IPS-20b (cell line): ENCODE measurements around the gene CHST12.
A peak's percentile ranks its signal among the peaks of the same experiment; 100 is the strongest.
"Not testable (repeated sequence)": the region's sequence is repeated elsewhere in the genome, so short reads cannot be mapped to it uniquely, and the experiment has no call there.

Source experiments
- H3K27ac ChIP-seq: one replicate; pipeline ENCODE4 v1.5.1; 2013; ENCODE audit warnings: low read length
- H3K27me3 ChIP-seq: 2 replicates; pipeline ENCODE4 v1.6.1; 2013; ENCODE audit warnings: mild to moderate bottlenecking, low read length, inconsistent platforms; ENCODE audit not compliant: insufficient read depth
- H3K36me3 ChIP-seq: 2 replicates; pipeline ENCODE4 v1.6.1; 2013; ENCODE audit warnings: low read depth, mild to moderate bottlenecking, inconsistent platforms, low read length, moderate library complexity; ENCODE audit not compliant: insufficient read depth
- H3K4me1 ChIP-seq: 2 replicates; pipeline ENCODE4 v1.6.1; 2013; ENCODE audit warnings: mild to moderate bottlenecking, control low read depth, inconsistent platforms, low read length, moderate library complexity; ENCODE audit not compliant: insufficient read depth
- H3K4me3 ChIP-seq: 2 replicates; pipeline ENCODE4 v1.5.1; 2013; ENCODE audit warnings: mild to moderate bottlenecking, low read length, inconsistent platforms
- H3K9ac ChIP-seq: 2 replicates; pipeline ENCODE4 v1.6.1; 2013; ENCODE audit warnings: low read depth, mild to moderate bottlenecking, inconsistent platforms, low read length, moderate library complexity
- H3K9me3 ChIP-seq: 2 replicates; pipeline ENCODE4 v1.6.1; 2013; ENCODE audit warnings: mild to moderate bottlenecking, low read depth, low read length, inconsistent platforms; ENCODE audit not compliant: insufficient read depth

Gene CHST12

DNA sequence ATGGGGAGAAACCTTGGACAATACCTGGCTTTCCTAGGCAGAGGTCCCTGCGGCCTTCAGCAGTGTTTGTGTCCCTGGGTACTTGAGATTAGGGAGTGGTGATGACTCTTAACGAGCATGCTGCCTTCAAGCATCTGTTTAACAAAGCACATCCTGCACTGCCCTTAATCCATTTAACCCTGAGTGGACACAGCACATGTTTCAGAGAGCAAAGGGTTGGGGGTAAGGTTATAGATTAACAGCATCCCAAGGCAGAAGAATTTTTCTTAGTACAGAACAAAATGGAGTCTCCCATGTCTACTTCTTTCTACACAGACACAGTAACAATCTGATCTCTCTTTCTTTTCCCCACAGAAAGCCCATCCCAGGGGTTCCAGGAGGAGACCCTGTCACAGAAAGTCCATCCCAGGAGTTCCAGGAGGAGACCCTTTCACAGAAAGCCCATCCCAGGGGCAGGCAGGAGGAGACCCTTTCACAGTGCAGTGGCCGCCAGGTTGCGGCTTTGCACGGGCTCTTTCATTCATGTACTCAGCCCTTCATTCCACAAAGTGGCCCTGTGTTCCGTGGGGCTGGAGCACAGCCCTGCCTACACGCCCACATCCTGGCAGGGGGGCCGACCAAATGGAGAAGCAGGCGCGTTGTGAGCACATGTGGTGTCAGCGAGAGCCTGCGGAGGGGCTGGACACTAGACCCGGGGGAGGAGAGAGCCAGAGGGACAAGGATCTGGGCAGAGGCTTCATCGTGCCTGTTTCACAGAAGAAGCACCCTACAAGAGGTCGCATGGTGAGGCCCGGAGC, 13.2 kb upstream of the CHST12 start:
- not testable (repeated sequence) for H3K9me3 ChIP-seq, H3K36me3 ChIP-seq, H3K4me1 ChIP-seq, H3K4me3 ChIP-seq, H3K27me3 ChIP-seq, H3K27ac ChIP-seq, H3K9ac ChIP-seq

GRCh38 chr7:2393706-2394105, 9.7 kb upstream of the CHST12 start:
- H3K27me3 ChIP-seq: no peaks in the 10 kb centered on the region
- H3K9ac ChIP-seq: no peak overlapping the region
- H3K4me1 ChIP-seq: no peaks in the 10 kb centered on the region
- H3K4me3 ChIP-seq: no peak overlapping the region
- H3K27ac ChIP-seq: no peak overlapping the region
- H3K36me3 ChIP-seq: no peaks in the 10 kb centered on the region
- H3K9me3 ChIP-seq: no peaks in the 10 kb centered on the region

GRCh38 chr7:2394566-2395082, 8.8 kb upstream of the CHST12 start:
- Histone ChIP-seq H3K27me3 (no peaks in the 10 kb centered on the region), H3K4me3 (no peak overlapping the region), H3K9me3 (no peaks in the 10 kb centered on the region), H3K27ac (no peak overlapping the region), H3K9ac (no peak overlapping the region), H3K4me1 (no peaks in the 10 kb centered on the region), H3K36me3 (no peaks in the 10 kb centered on the region)

DNA sequence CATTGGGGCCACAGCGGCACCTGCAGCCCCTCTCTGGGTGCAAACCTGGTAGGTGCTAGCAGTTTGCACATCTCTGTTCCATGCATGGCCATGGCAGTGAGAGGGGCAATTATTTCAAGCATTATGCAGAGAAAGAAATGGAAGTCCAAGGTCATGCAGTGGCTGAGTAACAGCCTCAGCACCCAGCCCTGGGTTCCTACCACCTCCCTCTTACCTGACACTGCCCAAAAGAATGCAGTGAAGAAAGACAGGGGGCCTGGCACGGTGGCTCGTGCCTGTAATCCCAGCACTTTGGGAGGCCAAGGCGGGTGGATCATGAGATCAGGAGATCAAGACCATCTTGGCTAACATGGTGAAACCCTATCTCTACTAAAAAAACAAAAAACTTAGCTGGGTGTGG, 4.9 kb upstream of the CHST12 start:
- Histone ChIP-seq H3K4me3 (no peak overlapping the region), H3K9ac (no peak overlapping the region), H3K36me3 (no peaks in the 10 kb centered on the region), H3K4me1 (peaks cover 3% of the 10 kb centered on the region), H3K9me3 (no peaks in the 10 kb centered on the region), H3K27me3 (no peaks in the 10 kb centered on the region), H3K27ac (no peak overlapping the region)

DNA sequence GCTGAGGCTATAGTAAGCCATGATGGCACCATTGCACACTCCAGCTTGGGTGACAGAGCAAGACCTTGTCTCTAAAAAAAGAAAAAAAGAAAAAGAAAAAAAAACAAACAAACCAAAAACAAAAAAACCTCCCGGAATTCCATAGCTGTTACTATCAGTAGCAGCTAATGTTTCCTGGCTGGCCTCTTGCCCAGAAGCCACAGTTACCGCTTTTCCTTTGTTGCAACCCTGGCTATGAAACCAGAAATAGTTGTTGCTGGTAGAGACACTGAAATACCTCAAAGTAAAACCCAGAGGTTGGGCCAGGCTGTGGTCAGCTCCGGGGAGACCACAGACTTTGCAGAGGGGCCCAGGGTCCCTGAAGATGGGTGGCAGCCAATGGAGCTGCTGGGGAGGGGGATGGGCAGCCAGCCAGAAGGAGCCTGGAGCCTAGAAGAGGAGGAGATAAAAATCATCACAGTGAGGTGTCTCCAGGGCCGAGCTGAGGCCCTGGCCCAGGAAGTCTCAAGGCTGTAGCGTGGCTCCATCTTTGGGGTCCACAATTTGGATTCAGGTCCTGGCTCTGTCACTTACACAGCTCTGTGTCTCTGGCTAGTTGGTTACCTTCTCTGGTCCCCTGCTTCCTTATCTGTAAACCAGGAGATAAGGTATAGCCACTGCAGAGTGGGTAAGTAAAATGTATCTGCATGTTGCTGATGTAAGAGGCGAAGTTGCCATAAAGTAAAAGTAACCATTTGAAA, 3.4 kb upstream of the CHST12 start:
- peaks cover 8% of the 10 kb centered on the region for H3K4me1 ChIP-seq
- H3K4me3 ChIP-seq: no peak overlapping the region
- no peaks in the 10 kb centered on the region for H3K9me3 ChIP-seq
- H3K36me3 ChIP-seq: no peaks in the 10 kb centered on the region
- no peak overlapping the region for H3K9ac ChIP-seq
- no peaks in the 10 kb centered on the region for H3K27me3 ChIP-seq
- H3K27ac ChIP-seq: no peak overlapping the region

DNA sequence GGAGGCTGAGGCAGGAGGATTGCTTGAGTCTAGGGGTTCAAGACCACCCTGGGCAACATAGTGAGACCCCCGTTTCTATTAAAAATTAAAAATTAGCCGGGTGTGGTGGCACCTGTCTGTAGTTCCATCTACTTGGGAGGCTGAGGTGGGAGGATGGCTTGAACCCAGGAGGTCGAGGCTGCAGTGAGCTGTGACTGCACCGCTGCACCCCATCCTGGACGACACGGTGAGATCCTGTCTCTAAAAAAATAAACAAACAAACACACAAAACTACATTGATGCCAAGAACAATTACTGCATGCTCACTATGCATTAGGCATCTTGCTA, 761 bp upstream of the CHST12 start:
- Histone ChIP-seq H3K4me1 (peaks cover 8% of the 10 kb centered on the region), H3K9me3 (no peaks in the 10 kb centered on the region), H3K9ac (peak overlapping the region; percentile 79; the same call in 1 of the 2 replicates), H3K4me3 (peak overlapping the region; percentile 98), H3K36me3 (no peaks in the 10 kb centered on the region), H3K27me3 (no peaks in the 10 kb centered on the region), H3K27ac (peak overlapping the region; percentile 76)

- peaks cover 8% of the 10 kb centered on the region for H3K4me1 ChIP-seq
- H3K9ac ChIP-seq: peak overlapping the region; percentile 72; the same call in 1 of the 2 replicates
- peak overlapping the region; percentile 71 for H3K4me3 ChIP-seq
- H3K36me3 ChIP-seq: no peaks in the 10 kb centered on the region
- no peak overlapping the region for H3K27ac ChIP-seq
- no peaks in the 10 kb centered on the region for H3K9me3 ChIP-seq
- no peaks in the 10 kb centered on the region for H3K27me3 ChIP-seq
These were observed 572 bp downstream of the CHST12 start for GRCh38 chr7:2403718-2404648.

DNA sequence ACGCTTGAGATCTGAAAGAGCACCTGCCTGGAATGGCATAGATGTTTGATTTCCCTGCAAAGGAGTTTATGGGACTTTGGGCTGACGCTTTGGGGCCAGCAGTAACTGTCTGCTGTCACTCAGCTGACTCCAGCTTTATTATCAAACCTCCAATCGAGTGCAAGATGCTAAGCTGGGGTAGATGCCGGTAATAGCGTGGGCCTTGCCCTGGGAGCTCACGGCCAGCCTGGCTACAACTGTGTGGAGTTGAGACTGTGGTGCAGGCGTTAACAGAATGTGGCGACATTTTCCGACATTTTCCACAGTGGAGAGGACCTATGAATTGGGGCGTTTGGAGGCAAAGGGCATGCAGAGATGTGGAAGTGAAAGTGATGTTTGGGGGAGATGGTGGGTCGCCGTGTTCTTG, 1.3 kb downstream of the CHST12 start:
- Histone ChIP-seq H3K4me3 (peak overlapping the region; percentile 71), H3K9me3 (no peaks in the 10 kb centered on the region), H3K4me1 (peaks cover 8% of the 10 kb centered on the region), H3K27me3 (no peaks in the 10 kb centered on the region), H3K27ac (no peak overlapping the region), H3K36me3 (no peaks in the 10 kb centered on the region), H3K9ac (peak overlapping the region; percentile 72; the same call in 1 of the 2 replicates)

GRCh38 chr7:2405201-2405600, 1.8 kb downstream of the CHST12 start:
- H3K9me3 ChIP-seq: no peaks in the 10 kb centered on the region
- H3K27me3 ChIP-seq: no peaks in the 10 kb centered on the region
- H3K27ac ChIP-seq: no peak overlapping the region
- H3K4me3 ChIP-seq: no peak overlapping the region
- H3K9ac ChIP-seq: no peak overlapping the region
- peaks cover 7% of the 10 kb centered on the region for H3K4me1 ChIP-seq
- H3K36me3 ChIP-seq: no peaks in the 10 kb centered on the region

DNA sequence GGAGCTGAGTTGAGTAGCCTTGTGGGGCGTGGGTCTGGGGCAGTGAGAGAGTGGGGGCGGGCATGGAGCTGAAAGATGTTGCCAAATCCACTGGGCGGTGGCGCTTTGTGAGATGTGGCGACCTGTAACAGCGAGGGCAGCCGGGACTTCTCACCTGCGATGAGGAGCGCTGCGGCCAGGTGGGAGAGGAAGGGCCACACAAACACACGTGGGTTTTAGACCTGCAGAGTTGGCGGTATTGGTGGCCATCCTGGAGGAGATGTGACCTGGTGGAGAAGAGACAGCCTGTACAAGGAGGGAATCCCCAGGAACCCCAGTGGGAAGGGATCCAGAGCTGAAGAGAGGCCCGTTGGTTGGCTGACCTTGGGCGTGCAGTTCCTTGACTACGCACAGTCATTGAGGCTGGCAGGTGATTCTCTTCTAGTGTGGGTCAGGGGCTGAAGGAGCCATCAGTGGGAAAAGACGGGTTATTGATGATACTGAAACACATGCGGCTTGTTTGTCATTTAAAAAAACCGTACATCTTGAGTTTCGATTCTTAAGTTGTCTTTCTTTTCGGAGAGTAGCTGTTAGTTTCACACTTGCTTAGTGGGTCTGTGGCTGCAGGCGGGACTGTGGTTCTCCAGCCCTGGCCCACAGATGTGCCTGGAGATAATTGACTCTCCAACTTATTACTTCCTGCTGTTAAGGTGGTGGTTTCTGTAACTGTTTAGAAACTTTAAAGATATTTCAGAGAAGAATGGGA, 2.4 kb downstream of the CHST12 start:
- Histone ChIP-seq H3K27me3 (no peaks in the 10 kb centered on the region), H3K9me3 (no peaks in the 10 kb centered on the region), H3K4me1 (peaks cover 5% of the 10 kb centered on the region; the same call in 1 of the 2 replicates), H3K27ac (no peak overlapping the region), H3K4me3 (no peak overlapping the region), H3K36me3 (no peaks in the 10 kb centered on the region), H3K9ac (no peak overlapping the region)
